Measurements from ENCODE around the gene UBE3A.
A peak's percentile ranks its signal among the peaks of the same experiment; 100 is the strongest.
"Not testable (repeated sequence)": the region's sequence is repeated elsewhere in the genome, so short reads cannot be mapped to it uniquely, and the experiment has no call there.

The UBE3A gene

GRCh38 chr15:25437777-25438600 is 835 bp downstream of the UBE3A start:
- DNase-seq (ENCODE audit: low read depth) = peak; percentile 44

GRCh38 chr15:25436707-25437106 is 2.1 kb downstream of the UBE3A start:
- no peak for DNase-seq (ENCODE audit: low read depth)

- DNase-seq (ENCODE audit: low read depth) = no peak
These were observed 3.2 kb downstream of the UBE3A start for GRCh38 chr15:25435474-25436243.

DNA sequence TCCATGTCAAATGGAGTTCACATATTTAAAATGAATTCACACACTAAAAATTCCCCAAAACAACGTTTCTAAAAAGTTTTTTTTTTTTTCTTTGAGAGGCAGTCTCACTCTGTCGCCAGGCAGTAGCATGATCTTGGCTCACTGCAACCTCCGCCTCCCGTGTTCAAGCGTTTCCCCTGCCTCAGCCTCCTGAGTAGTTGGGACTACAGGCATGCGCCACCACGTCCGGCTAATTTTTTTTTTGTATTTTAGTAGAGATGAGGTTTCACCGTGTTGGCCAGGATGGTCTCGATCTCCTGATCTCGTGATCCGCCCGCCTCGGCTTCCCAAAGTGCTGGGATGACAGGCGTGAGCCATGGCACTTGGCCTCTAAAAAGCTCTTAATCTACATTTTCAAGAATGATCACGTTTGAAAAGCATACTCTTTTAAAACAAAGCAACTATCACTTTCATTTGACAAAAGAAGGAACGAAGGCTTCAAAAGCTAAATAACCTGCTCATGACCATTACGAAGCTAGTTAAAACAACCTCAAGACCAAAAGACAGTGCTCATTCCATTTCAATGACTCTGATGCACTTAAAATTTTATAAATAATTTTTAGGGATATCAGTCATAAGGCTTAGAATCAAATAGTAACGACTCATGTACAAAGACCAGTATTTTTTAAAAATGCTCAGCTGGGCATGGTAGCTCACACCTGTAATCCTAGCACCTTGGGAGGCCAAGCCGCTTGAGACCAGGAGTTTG is 5.5 kb downstream of the UBE3A start:
- DNase-seq (ENCODE audit: low read depth) = no peak

- no peak for DNase-seq (ENCODE audit: low read depth)
These were observed 6.8 kb downstream of the UBE3A start for GRCh38 chr15:25431836-25432561.

- no peak for DNase-seq (ENCODE audit: low read depth)
These were observed 11.0 kb downstream of the UBE3A start for GRCh38 chr15:25427861-25428260.

DNA sequence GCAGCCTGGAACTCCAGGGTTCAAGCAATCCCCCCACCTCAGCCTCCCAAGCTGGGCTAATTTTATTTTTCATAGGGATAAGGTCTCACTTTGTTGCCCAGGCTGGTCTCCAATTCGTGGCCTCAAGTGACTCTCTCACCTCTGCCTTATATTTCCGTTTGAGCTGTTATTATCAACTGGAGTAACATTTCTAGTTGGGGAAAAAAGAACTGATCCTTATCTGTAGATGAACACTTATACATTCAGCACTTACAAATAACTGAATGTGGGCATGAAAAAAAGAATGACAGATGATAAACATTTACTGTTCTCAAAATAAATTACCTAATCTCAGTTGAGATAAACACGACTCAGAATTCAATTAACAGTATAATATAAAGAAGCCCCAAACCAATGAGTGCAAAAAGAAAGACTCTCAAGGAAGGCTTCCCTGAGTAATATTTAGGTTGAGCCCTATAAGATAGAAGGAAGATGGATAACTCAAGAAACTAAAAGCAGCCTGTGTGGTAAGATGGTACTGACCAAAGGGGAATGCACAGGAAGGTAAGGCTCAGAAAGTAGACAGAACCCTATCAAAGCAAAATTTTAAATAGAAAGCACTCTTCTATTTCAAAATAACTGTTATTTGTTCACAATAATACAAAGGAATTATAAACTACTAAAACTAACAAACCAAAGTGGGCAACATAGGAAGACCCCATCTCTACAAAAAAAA is 11.8 kb downstream of the UBE3A start:
- no peak for DNase-seq (ENCODE audit: low read depth)

DNA sequence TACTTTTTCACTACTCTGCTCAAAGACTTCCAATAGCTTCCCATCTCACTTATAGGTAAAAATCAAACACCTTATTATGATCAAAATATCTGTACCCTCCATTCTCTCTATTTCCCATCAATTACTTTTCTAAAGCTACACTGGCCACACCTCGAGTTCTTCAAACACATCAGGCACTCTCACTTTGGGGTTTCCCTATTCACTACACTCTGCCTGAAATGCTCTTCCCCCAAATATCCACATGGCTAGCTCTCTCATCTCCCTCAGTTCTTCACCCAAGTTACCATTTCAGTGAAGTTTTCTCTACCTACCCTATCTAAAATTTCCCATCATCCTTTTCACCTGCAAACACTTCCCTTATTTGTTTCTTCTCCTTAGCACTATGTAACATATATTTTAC is 14.8 kb downstream of the UBE3A start:
- no peak for DNase-seq (ENCODE audit: low read depth)

GRCh38 chr15:25422021-25422420 is 16.8 kb downstream of the UBE3A start:
- no peak for DNase-seq (ENCODE audit: low read depth)

DNA sequence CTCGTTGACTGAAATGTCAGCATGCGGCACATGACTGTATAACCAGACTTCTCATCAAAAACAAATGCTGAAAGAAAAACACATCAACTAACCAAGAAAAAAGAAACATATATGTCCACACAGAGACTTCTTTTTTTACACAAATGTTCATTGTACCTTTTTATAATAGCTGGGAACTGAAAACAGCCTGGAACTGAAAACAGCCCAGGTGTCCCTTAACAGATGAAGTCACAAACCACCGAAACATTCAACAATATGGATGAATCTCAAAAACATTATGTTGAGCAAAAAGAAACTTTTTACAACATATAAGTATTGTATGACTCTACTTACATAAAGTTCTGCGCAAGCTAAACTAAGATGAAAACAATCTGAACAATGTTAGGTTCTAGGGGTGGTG is 20.6 kb downstream of the UBE3A start:
- no peak for DNase-seq (ENCODE audit: low read depth)

- DNase-seq (ENCODE audit: low read depth) = no peak
These were observed 21.2 kb downstream of the UBE3A start for GRCh38 chr15:25417604-25418003.

DNA sequence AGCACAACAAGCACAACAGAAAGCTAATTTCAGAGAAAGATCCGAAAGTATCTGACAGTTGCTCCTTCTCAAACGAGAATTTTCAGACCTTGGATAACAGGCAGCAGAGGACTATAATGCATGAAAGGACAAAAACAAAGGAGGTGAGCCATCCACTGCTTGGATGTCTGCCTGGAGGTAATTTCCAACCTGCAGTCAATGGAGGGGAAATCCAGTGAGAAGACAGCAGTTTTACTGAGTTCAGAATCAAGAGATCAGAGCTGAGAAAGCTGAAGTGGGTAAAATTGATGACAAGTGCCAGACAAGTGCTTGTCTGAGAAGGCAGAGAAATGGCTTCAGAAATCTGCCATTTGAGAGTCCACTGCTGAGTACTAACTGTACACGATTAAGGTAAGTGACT is 22.1 kb downstream of the UBE3A start:
- DNase-seq (ENCODE audit: low read depth) = no peak

- no peak for DNase-seq (ENCODE audit: low read depth)
These were observed 23.1 kb downstream of the UBE3A start for GRCh38 chr15:25415707-25416106.

DNA sequence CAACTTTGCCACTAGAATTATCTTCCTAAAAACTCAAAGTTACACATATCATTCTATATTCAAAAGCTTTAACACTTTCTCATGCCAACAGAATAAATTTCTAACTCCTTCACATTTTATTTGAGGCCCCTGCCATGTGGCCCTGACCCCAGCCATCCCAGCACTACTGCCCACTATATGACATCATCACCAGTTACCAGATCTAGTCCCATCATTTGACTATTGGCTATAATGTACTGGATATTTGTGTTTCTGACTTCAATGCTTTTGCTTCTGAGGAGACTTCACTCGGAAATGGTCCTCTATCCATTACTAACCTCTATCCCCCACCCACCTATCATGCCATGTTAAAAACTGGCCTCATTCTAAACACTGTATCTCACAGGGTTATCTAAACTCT is 23.6 kb downstream of the UBE3A start:
- no peak for DNase-seq (ENCODE audit: low read depth)

GRCh38 chr15:25410649-25411048 is 28.2 kb downstream of the UBE3A start:
- DNase-seq (ENCODE audit: low read depth) = no peak

DNA sequence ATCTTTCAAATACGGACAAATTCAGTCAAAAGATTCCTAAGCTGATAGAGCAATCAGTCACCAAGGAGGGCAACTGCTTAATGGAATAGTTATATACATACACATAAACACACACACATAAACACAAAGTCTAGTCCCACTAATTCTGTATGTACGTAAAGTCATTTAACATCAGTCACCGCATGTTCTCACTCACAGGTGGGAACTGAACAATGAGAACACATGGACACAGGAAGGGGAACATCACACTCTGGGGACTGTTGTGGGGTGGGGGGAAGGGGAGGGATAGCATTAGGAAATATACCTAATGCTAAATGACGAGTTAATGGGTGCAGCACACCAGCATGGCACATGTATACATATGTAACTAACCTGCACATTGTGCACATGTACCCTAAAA is 29.1 kb downstream of the UBE3A start:
- not testable (repeated sequence) for DNase-seq (ENCODE audit: low read depth)

- DNase-seq (ENCODE audit: low read depth) = no peak
These were observed 29.9 kb downstream of the UBE3A start for GRCh38 chr15:25408929-25409328.

DNA sequence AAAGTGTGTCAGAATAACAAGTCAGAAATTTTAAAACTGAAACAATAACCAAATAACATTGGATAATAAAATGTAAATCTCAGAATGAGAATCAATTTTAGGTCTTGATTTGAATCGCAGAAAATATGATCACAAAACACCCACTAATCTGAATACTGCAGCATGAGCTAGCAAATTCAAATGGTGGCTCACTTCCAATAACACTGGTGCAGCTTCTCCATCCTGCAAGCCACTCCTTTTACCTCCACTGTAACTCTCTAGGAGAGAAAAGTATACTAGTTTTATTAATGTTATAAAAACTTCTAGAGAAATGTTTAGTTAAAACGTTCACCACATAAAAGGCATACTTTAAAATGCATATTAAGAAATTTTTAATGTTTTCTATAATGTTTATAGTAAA is 30.4 kb downstream of the UBE3A start:
- no peak for DNase-seq (ENCODE audit: low read depth)

DNA sequence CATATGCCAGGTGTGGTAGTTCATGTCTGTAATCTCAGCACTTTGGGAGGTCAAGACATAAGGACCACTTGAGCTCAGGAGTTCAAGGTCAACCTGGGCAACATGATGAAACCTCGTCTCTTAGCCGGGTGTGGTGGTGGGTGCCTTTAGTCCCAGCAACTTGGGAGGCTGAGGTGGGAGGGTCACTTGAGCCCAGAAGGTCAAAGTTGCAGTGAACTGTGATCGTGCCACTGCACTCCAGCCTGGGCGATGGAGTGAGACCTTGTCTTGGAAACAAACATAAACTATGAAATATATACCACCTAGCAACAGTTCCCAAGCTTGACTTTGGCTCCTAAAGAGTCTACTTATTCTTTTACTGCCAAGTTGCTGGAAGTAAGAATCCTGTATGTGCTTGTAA is 30.9 kb downstream of the UBE3A start:
- no peak for DNase-seq (ENCODE audit: low read depth)

GRCh38 chr15:25406846-25407245 is 32.0 kb downstream of the UBE3A start:
- DNase-seq (ENCODE audit: low read depth) = no peak

DNA sequence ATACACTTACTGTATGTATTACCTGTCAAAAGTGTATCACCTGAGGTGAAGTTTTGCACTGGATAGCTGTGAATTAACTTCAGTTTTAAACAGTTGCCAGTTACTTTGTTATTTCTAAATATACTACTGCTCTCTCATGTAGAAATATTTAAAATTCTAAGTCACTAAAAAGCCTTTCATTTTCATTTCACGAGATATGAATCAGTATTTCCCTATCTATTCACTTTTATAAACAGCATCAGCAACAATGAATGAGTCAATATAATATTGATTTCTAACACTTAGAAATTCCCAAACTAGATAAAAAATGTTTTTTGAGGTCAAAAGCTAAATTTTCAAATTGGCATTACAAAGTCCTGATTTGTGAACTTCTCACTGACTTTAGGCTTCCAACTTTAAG is 32.6 kb downstream of the UBE3A start:
- no peak for DNase-seq (ENCODE audit: low read depth)
